ENCODE data around the gene PRSS53.

Gene PRSS53

GRCh38 chr16:31043352-31043751, 45.4 kb downstream of the PRSS53 start:
- no peak for DNase-seq
- TF ChIP-seq, protein P1, sequence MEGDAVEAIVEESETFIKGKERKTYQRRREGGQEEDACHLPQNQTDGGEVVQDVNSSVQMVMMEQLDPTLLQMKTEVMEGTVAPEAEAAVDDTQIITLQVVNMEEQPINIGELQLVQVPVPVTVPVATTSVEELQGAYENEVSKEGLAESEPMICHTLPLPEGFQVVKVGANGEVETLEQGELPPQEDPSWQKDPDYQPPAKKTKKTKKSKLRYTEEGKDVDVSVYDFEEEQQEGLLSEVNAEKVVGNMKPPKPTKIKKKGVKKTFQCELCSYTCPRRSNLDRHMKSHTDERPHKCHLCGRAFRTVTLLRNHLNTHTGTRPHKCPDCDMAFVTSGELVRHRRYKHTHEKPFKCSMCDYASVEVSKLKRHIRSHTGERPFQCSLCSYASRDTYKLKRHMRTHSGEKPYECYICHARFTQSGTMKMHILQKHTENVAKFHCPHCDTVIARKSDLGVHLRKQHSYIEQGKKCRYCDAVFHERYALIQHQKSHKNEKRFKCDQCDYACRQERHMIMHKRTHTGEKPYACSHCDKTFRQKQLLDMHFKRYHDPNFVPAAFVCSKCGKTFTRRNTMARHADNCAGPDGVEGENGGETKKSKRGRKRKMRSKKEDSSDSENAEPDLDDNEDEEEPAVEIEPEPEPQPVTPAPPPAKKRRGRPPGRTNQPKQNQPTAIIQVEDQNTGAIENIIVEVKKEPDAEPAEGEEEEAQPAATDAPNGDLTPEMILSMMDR (IDR thresholded peaks at IDR 0.05), result no peak
- Mint-ChIP-seq H3K4me3 (no peak overlapping the region), H3K36me3 (ENCODE audit: low read depth) (no peaks in the 10 kb centered on the region), H3K27ac (no peak overlapping the region), H3K4me1 (no peaks in the 10 kb centered on the region), H3K27me3 (ENCODE audit: low read depth, poor library complexity) (no peaks in the 10 kb centered on the region), H3K9me3 (no peaks in the 10 kb centered on the region)

DNA sequence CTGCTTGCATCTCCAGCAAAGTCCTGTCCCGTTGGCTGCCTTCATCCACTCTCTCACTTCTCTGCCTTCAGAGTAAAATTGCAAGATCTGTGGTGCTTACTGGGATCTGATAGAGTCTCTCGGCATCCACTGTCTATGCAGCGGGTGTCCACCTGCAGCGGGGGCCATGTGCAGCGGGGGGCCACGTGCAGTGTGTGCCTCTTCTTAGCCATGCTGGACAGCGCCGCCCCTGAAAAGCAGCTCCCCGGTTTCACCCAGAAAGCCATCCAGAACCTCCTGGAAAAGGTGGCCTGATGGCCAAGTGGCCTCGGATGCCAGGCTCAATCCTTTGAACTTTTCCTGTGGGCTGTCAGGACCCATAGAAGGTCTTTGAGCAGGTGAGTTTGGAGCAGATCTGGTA, 45.9 kb downstream of the PRSS53 start:
- H3K36me3 Mint-ChIP-seq (ENCODE audit: low read depth), result no peaks in the 10 kb centered on the region
- no peaks in the 10 kb centered on the region for H3K4me1 Mint-ChIP-seq
- no peak for DNase-seq
- TF ChIP-seq, protein P1 (IDR thresholded peaks at IDR 0.05), result no peak
- H3K27me3 Mint-ChIP-seq (ENCODE audit: low read depth, poor library complexity), result no peaks in the 10 kb centered on the region
- no peak overlapping the region for H3K27ac Mint-ChIP-seq
- H3K4me3 Mint-ChIP-seq, result no peak overlapping the region
- H3K9me3 Mint-ChIP-seq, result no peaks in the 10 kb centered on the region

- H3K27me3 Mint-ChIP-seq (ENCODE audit: low read depth, poor library complexity), result no peaks in the 10 kb centered on the region
- TF ChIP-seq, protein P1 (IDR thresholded peaks at IDR 0.05), result no peak
- no peak overlapping the region for H3K4me3 Mint-ChIP-seq
- no peaks in the 10 kb centered on the region for H3K9me3 Mint-ChIP-seq
- no peak overlapping the region for H3K27ac Mint-ChIP-seq
- H3K36me3 Mint-ChIP-seq (ENCODE audit: low read depth), result no peaks in the 10 kb centered on the region
- DNase-seq, result no peak
- peaks cover 5% of the 10 kb centered on the region for H3K4me1 Mint-ChIP-seq
Measured at GRCh38 chr16:31038993-31039392, 49.8 kb downstream of the PRSS53 start.

DNA sequence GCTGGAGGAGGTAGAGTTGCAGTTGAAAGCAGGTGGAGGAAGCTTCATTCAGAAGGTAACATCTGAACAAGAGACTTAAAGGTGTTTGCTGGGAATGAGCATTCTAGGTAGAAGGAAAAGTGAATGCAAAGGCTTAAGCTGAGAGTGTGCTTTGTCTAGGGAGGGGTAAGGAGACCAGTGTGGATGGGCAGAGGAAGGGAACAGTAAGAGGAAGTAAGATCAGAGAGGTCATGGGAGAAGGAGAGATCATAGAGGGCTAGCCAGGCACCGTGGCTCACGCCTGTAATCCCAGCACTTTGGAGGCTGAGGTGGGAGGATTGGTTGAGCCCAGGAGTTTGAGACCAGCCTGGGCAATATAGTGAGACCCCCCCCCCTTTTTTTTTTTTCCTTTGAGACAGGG, 52.1 kb downstream of the PRSS53 start:
- no peak for DNase-seq
- Mint-ChIP-seq H3K4me1 (peaks cover 17% of the 10 kb centered on the region), H3K27ac (no peak overlapping the region), H3K36me3 (ENCODE audit: low read depth) (no peaks in the 10 kb centered on the region), H3K4me3 (no peak overlapping the region), H3K27me3 (ENCODE audit: low read depth, poor library complexity) (no peaks in the 10 kb centered on the region), H3K9me3 (no peaks in the 10 kb centered on the region)
- TF ChIP-seq, protein P1 (IDR thresholded peaks at IDR 0.05), result no peak

DNA sequence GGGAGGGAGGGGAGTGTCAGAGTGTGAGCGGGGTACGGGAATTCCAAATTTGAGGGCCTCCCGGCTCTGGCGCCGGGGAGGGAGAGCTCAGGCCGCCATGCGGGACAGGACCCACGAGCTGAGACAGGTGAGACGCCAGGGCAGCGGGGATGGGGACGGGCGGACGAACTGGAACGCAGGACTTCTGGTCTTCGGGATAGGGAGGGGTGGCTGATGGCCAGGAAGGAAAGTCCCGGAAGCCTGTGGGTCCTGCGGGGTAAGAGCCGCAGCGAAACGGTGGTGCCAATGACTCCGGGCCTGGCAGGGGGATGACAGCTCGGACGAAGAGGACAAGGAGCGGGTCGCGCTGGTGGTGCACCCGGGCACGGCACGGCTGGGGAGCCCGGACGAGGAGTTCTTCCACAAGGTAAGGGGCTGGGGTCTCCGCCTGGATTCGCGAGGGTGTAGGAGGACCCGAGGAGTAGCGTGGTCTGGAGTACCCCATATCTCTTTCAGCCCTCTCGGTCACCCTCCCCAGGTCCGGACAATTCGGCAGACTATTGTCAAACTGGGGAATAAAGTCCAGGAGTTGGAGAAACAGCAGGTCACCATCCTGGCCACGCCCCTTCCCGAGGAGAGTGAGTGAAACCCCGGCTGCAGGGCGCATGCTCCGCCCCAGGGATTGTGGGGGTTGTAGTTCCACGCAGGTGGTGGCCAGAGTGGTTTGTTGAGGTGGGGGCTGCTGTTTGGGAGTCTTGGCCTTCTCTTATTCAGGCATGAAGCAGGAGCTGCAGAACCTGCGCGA, 54.8 kb downstream of the PRSS53 start:
- Mint-ChIP-seq H3K36me3 (ENCODE audit: low read depth) (no peaks in the 10 kb centered on the region), H3K9me3 (no peaks in the 10 kb centered on the region), H3K27me3 (ENCODE audit: low read depth, poor library complexity) (peaks cover 5% of the 10 kb centered on the region), H3K4me1 (peaks cover 19% of the 10 kb centered on the region), H3K4me3 (peak overlapping the region; percentile 93), H3K27ac (peak overlapping the region; percentile 45)
- TF ChIP-seq, protein P1 (IDR thresholded peaks at IDR 0.05), result no peak
- DNase-seq, result peak; percentile 92

All from nephron progenitor cell (in vitro differentiated cells).